ENCODE data around the gene CHRNA10.

The CHRNA10 gene

GRCh38 chr11:3679077-3679476 lies 7.9 kb upstream of the CHRNA10 start:
- DNase-seq (no peak), ATAC-seq (ENCODE audit: insufficient read depth, low read depth) (no peak)
- H3K27me3 ChIP-seq (ENCODE audit: insufficient read depth, low read length, poor library complexity), result no peaks in the 10 kb centered on the region
- H4K20me1 ChIP-seq (ENCODE audit: insufficient read depth, low read length), result no peaks in the 10 kb centered on the region; the same call in 1 of the 2 replicates
- H2AFZ ChIP-seq (ENCODE audit: low read depth, low read length), result no peak overlapping the region
- no peak overlapping the region for H3K9ac ChIP-seq (ENCODE audit: low read depth, low read length)
- no peaks in the 10 kb centered on the region for H3K79me2 ChIP-seq (ENCODE audit: insufficient read depth, low read length)
- H3K27ac ChIP-seq (ENCODE audit: low read length), result no peak overlapping the region
- H3K36me3 ChIP-seq (ENCODE audit: insufficient read depth, low read length), result peaks cover 99% of the 10 kb centered on the region
- no peak for TF ChIP-seq EZH2 (IDR thresholded peaks at IDR 0.05; ENCODE audit: borderline replicate concordance, low read depth, low read length, severe bottlenecking)
- TF ChIP-seq, protein P1, sequence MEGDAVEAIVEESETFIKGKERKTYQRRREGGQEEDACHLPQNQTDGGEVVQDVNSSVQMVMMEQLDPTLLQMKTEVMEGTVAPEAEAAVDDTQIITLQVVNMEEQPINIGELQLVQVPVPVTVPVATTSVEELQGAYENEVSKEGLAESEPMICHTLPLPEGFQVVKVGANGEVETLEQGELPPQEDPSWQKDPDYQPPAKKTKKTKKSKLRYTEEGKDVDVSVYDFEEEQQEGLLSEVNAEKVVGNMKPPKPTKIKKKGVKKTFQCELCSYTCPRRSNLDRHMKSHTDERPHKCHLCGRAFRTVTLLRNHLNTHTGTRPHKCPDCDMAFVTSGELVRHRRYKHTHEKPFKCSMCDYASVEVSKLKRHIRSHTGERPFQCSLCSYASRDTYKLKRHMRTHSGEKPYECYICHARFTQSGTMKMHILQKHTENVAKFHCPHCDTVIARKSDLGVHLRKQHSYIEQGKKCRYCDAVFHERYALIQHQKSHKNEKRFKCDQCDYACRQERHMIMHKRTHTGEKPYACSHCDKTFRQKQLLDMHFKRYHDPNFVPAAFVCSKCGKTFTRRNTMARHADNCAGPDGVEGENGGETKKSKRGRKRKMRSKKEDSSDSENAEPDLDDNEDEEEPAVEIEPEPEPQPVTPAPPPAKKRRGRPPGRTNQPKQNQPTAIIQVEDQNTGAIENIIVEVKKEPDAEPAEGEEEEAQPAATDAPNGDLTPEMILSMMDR (IDR thresholded peaks at IDR 0.05; ENCODE audit: borderline replicate concordance, extremely low read depth, low read length, poor library complexity, severe bottlenecking), result no peak
- no peaks in the 10 kb centered on the region for H3K4me1 ChIP-seq (ENCODE audit: insufficient read depth, low read length)
- H3K9me3 ChIP-seq (ENCODE audit: insufficient read depth, low read length, severe bottlenecking), result no peaks in the 10 kb centered on the region
- no peak overlapping the region for H3K4me3 ChIP-seq (ENCODE audit: low read depth in 1 of 2, low read length in 2 of 2)
- no peak overlapping the region for H3K4me2 ChIP-seq (ENCODE audit: insufficient read depth, low read length)

DNA sequence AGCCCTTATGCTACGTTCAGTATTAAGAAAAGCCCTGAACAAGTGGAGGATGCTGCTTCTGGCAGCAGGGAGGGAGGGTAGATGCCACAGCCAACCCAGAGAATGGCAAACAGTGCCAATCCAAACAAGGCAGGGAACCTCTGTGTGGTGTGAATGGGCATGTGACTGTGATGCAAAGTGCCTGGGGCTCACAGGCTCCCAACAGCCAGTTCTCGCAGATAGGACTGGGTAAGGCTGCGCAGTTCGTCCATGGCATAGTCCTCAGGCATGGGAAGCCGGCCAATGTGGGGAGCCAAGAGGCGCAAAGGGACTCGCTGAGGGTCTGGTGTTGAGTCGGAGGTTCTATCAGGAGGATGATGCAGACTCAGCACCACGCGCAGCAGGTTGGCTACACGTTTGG lies 4.8 kb upstream of the CHRNA10 start:
- no peaks in the 10 kb centered on the region for H3K9me3 ChIP-seq (ENCODE audit: insufficient read depth, low read length, severe bottlenecking)
- H3K27ac ChIP-seq (ENCODE audit: low read length), result no peak overlapping the region
- no peaks in the 10 kb centered on the region for H3K4me1 ChIP-seq (ENCODE audit: insufficient read depth, low read length)
- no peak overlapping the region for H3K4me2 ChIP-seq (ENCODE audit: insufficient read depth, low read length)
- DNase-seq (no peak), ATAC-seq (ENCODE audit: insufficient read depth, low read depth) (no peak)
- no peaks in the 10 kb centered on the region for H4K20me1 ChIP-seq (ENCODE audit: insufficient read depth, low read length)
- no peak overlapping the region for H2AFZ ChIP-seq (ENCODE audit: low read depth, low read length)
- no peak overlapping the region for H3K4me3 ChIP-seq (ENCODE audit: low read depth in 1 of 2, low read length in 2 of 2)
- H3K9ac ChIP-seq (ENCODE audit: low read depth, low read length), result no peak overlapping the region
- H3K79me2 ChIP-seq (ENCODE audit: insufficient read depth, low read length), result no peaks in the 10 kb centered on the region
- no peak for TF ChIP-seq EZH2 (IDR thresholded peaks at IDR 0.05; ENCODE audit: borderline replicate concordance, low read depth, low read length, severe bottlenecking)
- TF ChIP-seq, protein P1 (IDR thresholded peaks at IDR 0.05; ENCODE audit: borderline replicate concordance, extremely low read depth, low read length, poor library complexity, severe bottlenecking), result no peak
- H3K27me3 ChIP-seq (ENCODE audit: insufficient read depth, low read length, poor library complexity), result no peaks in the 10 kb centered on the region
- peaks cover 89% of the 10 kb centered on the region for H3K36me3 ChIP-seq (ENCODE audit: insufficient read depth, low read length)

DNA sequence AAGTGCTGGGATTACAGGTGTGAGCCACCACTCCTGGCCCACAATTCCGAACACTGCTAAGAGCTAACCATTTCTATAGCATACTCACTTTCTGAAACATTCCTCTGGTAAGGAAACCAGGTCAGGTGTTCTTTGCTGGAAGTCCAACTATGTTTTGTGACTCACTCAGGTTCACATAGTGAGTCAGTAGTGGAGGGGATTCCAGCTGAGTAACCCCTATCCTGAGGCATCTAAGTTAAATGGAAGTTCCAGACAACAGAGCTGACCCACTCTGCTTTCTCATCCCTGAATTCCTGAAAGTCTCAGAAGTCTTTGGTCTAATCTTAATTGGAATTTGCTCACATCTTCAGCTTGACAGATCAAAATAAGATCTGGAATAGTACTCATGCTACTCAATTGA lies 3.0 kb upstream of the CHRNA10 start:
- no peak overlapping the region for H2AFZ ChIP-seq (ENCODE audit: low read depth, low read length)
- H3K27me3 ChIP-seq (ENCODE audit: insufficient read depth, low read length, poor library complexity), result no peaks in the 10 kb centered on the region
- no peaks in the 10 kb centered on the region for H3K79me2 ChIP-seq (ENCODE audit: insufficient read depth, low read length)
- DNase-seq (no peak), ATAC-seq (ENCODE audit: insufficient read depth, low read depth) (no peak)
- no peak overlapping the region for H3K9ac ChIP-seq (ENCODE audit: low read depth, low read length)
- H3K36me3 ChIP-seq (ENCODE audit: insufficient read depth, low read length), result peaks cover 84% of the 10 kb centered on the region
- no peaks in the 10 kb centered on the region for H3K9me3 ChIP-seq (ENCODE audit: insufficient read depth, low read length, severe bottlenecking)
- no peak overlapping the region for H3K4me2 ChIP-seq (ENCODE audit: insufficient read depth, low read length)
- H3K4me1 ChIP-seq (ENCODE audit: insufficient read depth, low read length), result no peaks in the 10 kb centered on the region
- H4K20me1 ChIP-seq (ENCODE audit: insufficient read depth, low read length), result no peaks in the 10 kb centered on the region
- H3K27ac ChIP-seq (ENCODE audit: low read length), result no peak overlapping the region
- no peak overlapping the region for H3K4me3 ChIP-seq (ENCODE audit: low read depth in 1 of 2, low read length in 2 of 2)
- no peak for TF ChIP-seq EZH2 (IDR thresholded peaks at IDR 0.05; ENCODE audit: borderline replicate concordance, low read depth, low read length, severe bottlenecking)
- TF ChIP-seq, protein P1 (IDR thresholded peaks at IDR 0.05; ENCODE audit: borderline replicate concordance, extremely low read depth, low read length, poor library complexity, severe bottlenecking), result no peak

DNA sequence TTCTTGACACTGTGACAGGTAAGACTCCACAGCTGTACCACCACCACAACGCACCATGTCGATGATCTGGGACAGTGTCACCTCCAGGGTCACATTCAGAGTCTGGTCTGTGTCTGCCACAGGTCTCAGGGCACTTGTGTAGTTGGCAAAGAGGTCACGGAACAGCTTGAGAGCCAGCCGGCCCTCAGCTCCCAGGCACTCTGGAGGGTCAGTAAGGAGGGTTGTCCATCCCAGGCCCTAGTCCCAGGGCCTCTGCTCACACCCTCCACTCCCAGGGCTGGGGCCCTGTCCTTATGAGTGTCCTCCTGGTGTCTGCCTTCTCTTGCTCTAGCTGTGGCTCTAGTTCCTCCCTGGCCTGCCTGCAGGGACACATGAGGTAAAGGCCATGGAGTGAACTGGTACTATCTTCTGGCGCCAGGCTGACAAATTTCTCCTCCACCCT lies 1.4 kb downstream of the CHRNA10 start:
- Histone ChIP-seq H3K4me1 (ENCODE audit: insufficient read depth, low read length) (no peaks in the 10 kb centered on the region), H3K79me2 (ENCODE audit: insufficient read depth, low read length) (no peaks in the 10 kb centered on the region), H4K20me1 (ENCODE audit: insufficient read depth, low read length) (no peaks in the 10 kb centered on the region; the same call in 1 of the 2 replicates), H3K27ac (ENCODE audit: low read length) (no peak overlapping the region), H3K4me2 (ENCODE audit: insufficient read depth, low read length) (no peak overlapping the region), H2AFZ (ENCODE audit: low read depth, low read length) (no peak overlapping the region), H3K27me3 (ENCODE audit: insufficient read depth, low read length, poor library complexity) (no peaks in the 10 kb centered on the region), H3K4me3 (ENCODE audit: low read depth in 1 of 2, low read length in 2 of 2) (no peak overlapping the region), H3K9ac (ENCODE audit: low read depth, low read length) (no peak overlapping the region), H3K9me3 (ENCODE audit: insufficient read depth, low read length, severe bottlenecking) (no peaks in the 10 kb centered on the region), H3K36me3 (ENCODE audit: insufficient read depth, low read length) (peaks cover 61% of the 10 kb centered on the region)
- no peak for DNase-seq
- TF ChIP-seq EZH2 (IDR thresholded peaks at IDR 0.05; ENCODE audit: borderline replicate concordance, low read depth, low read length, severe bottlenecking), result no peak
- no peak for ATAC-seq (ENCODE audit: insufficient read depth, low read depth)

All from DND-41 (cell line).